ENCODE measurements around the gene PLA2G4A. TPM values are rescaled to one million over a fixed set of nuclear protein-coding genes. Genes with fewer than 3 reads are reported as not detected.

PLA2G4A gene
- total RNA-seq, 1 donor from 2014 or later = 0.72 TPM

GRCh38 chr1:186854102-186854501, 25.4 kb downstream of the PLA2G4A start:
- Mint-ChIP-seq H3K9me3 (ENCODE audit: low read depth) (no peaks in the 10 kb centered on the region), H3K36me3 (ENCODE audit: insufficient read depth) (no peaks in the 10 kb centered on the region), H3K4me3 (ENCODE audit: low read depth) (no peak overlapping the region), H3K27me3 (no peaks in the 10 kb centered on the region), H3K27ac (no peak overlapping the region), H3K4me1 (ENCODE audit: low read depth) (peaks cover 6% of the 10 kb centered on the region)
- TF ChIP-seq CTCF (IDR thresholded peaks at IDR 0.05; ENCODE audit: unreplicated experiment) = no peak
- DNase-seq (ENCODE audit: low spot score, unreplicated experiment) = no peak

- no peaks in the 10 kb centered on the region for H3K4me1 Mint-ChIP-seq (ENCODE audit: low read depth)
- no peaks in the 10 kb centered on the region for H3K27me3 Mint-ChIP-seq
- no peak overlapping the region for H3K4me3 Mint-ChIP-seq (ENCODE audit: low read depth)
- no peaks in the 10 kb centered on the region for H3K36me3 Mint-ChIP-seq (ENCODE audit: insufficient read depth)
- H3K27ac Mint-ChIP-seq = no peak overlapping the region
- no peaks in the 10 kb centered on the region for H3K9me3 Mint-ChIP-seq (ENCODE audit: low read depth)
- no peak for DNase-seq (ENCODE audit: low spot score, unreplicated experiment)
- no peak for TF ChIP-seq CTCF (IDR thresholded peaks at IDR 0.05; ENCODE audit: unreplicated experiment)
Observed at GRCh38 chr1:186858923-186859322, 30.2 kb downstream of the PLA2G4A start.

GRCh38 chr1:186859995-186860394, 31.2 kb downstream of the PLA2G4A start:
- Mint-ChIP-seq H3K4me3 (ENCODE audit: low read depth) (no peak overlapping the region), H3K4me1 (ENCODE audit: low read depth) (no peaks in the 10 kb centered on the region), H3K27ac (no peak overlapping the region), H3K27me3 (no peaks in the 10 kb centered on the region), H3K9me3 (ENCODE audit: low read depth) (no peaks in the 10 kb centered on the region), H3K36me3 (ENCODE audit: insufficient read depth) (no peaks in the 10 kb centered on the region)
- DNase-seq (ENCODE audit: low spot score, unreplicated experiment) = no peak
- no peak for TF ChIP-seq CTCF (IDR thresholded peaks at IDR 0.05; ENCODE audit: unreplicated experiment)

- Mint-ChIP-seq H3K27me3 (no peaks in the 10 kb centered on the region), H3K4me1 (ENCODE audit: low read depth) (no peaks in the 10 kb centered on the region), H3K9me3 (ENCODE audit: low read depth) (peaks cover 3% of the 10 kb centered on the region), H3K4me3 (ENCODE audit: low read depth) (no peak overlapping the region), H3K36me3 (ENCODE audit: insufficient read depth) (no peaks in the 10 kb centered on the region), H3K27ac (no peak overlapping the region)
- TF ChIP-seq CTCF (IDR thresholded peaks at IDR 0.05; ENCODE audit: unreplicated experiment) = no peak
- DNase-seq (ENCODE audit: low spot score, unreplicated experiment) = no peak
Observed at GRCh38 chr1:186864296-186864695, 35.5 kb downstream of the PLA2G4A start.

GRCh38 chr1:186865253-186865652, 36.5 kb downstream of the PLA2G4A start:
- no peak for TF ChIP-seq CTCF (IDR thresholded peaks at IDR 0.05; ENCODE audit: unreplicated experiment)
- no peaks in the 10 kb centered on the region for H3K27me3 Mint-ChIP-seq
- no peak overlapping the region for H3K27ac Mint-ChIP-seq
- H3K36me3 Mint-ChIP-seq (ENCODE audit: insufficient read depth) = no peaks in the 10 kb centered on the region
- H3K4me3 Mint-ChIP-seq (ENCODE audit: low read depth) = no peak overlapping the region
- peaks cover 3% of the 10 kb centered on the region for H3K9me3 Mint-ChIP-seq (ENCODE audit: low read depth)
- H3K4me1 Mint-ChIP-seq (ENCODE audit: low read depth) = peaks cover 8% of the 10 kb centered on the region
- no peak for DNase-seq (ENCODE audit: low spot score, unreplicated experiment)
